Measurements from ENCODE around the gene CCDC28B. TPM values are rescaled to one million over a fixed set of nuclear protein-coding genes. Genes with fewer than 3 reads are reported as not detected.
A peak's percentile ranks its signal among the peaks of the same experiment; 100 is the strongest.

CCDC28B gene
- total and polyA plus RNA-seq, 2 of the 13 experiments (the other 11 are each of a cell fraction or from before 2014, with no cell fraction given), result 2.6 to 3.5 TPM

GRCh38 chr1:32179443-32180185, 20.8 kb upstream of the CCDC28B start, which contains the start of gene TXLNA (continued):
- peak; percentile 93 for TF ChIP-seq ARID4A (CRISPR knock-in tag; IDR thresholded peaks at IDR 0.05; ENCODE audit: borderline replicate concordance)
- TF ChIP-seq ZNF367 (CRISPR knock-in tag; IDR thresholded peaks at IDR 0.05; ENCODE audit: borderline replicate concordance), result peak; percentile 24; the same call in 1 of the 2 replicates
- no peak for TF ChIP-seq ZNF281 (CRISPR knock-in tag; IDR thresholded peaks at IDR 0.05; ENCODE audit: borderline replicate concordance)
- TF ChIP-seq RFXANK (CRISPR knock-in tag; IDR thresholded peaks at IDR 0.05), result no peak
- peak; percentile 93 for TF ChIP-seq SP4 (CRISPR knock-in tag; IDR thresholded peaks at IDR 0.05)
- TF ChIP-seq RAD51 (IDR thresholded peaks at IDR 0.05; ENCODE audit: borderline replicate concordance), result no peak
- TF ChIP-seq PLRG1 (conservative IDR thresholded peaks at IDR 0.05), result no peak
- peak; percentile 70 for TF ChIP-seq AGO2 (optimal IDR thresholded peaks at IDR 0.05; ENCODE audit: low read depth, low read length)
- no peak; the same call in none of the 2 replicates for TF ChIP-seq YEATS4 (CRISPR knock-in tag; IDR thresholded peaks at IDR 0.05; ENCODE audit: borderline replicate concordance)
- TF ChIP-seq ZNF234 (CRISPR knock-in tag; conservative IDR thresholded peaks at IDR 0.05), result 0 out of 2 replicates have a peak, but pooled peaks have one; percentile 9
- peak; percentile 85 for TF ChIP-seq ZNF766 (CRISPR knock-in tag; IDR thresholded peaks at IDR 0.05; ENCODE audit: borderline replicate concordance)
- TF ChIP-seq TIGD3 (CRISPR knock-in tag; IDR thresholded peaks at IDR 0.05; ENCODE audit: borderline replicate concordance), result no peak
- peak; percentile 88; the same call in 1 of the 2 replicates for TF ChIP-seq ZNF589 (CRISPR knock-in tag; conservative IDR thresholded peaks at IDR 0.05)
- no peak for TF ChIP-seq PAWR (CRISPR knock-in tag; IDR thresholded peaks at IDR 0.05; ENCODE audit: borderline replicate concordance)
- TF ChIP-seq MTA1 (CRISPR knock-in tag; IDR thresholded peaks at IDR 0.05; ENCODE audit: borderline replicate concordance), result peak; percentile 87; the same call in 1 of the 2 replicates
- peak; percentile 94; the same call in 1 of the 2 replicates for TF ChIP-seq BCL3 (CRISPR knock-in tag; IDR thresholded peaks at IDR 0.05)
- no peak for TF ChIP-seq ZNF484 (CRISPR knock-in tag; IDR thresholded peaks at IDR 0.05; ENCODE audit: borderline replicate concordance, low read depth)
- TF ChIP-seq ZFP82 (CRISPR knock-in tag; IDR thresholded peaks at IDR 0.05; ENCODE audit: borderline replicate concordance), result 0 out of 2 replicates have a peak, but pooled peaks have one; percentile 83
- TF ChIP-seq ADNP (CRISPR knock-in tag; IDR thresholded peaks at IDR 0.05), result no peak
